ENCODE measurements around the gene UNC13B.

UNC13B gene

GRCh38 chr9:35190203-35190602, 28.4 kb downstream of the UNC13B start:
- H3K27ac ChIP-seq = no peak overlapping the region
- TF ChIP-seq CTCF (conservative IDR thresholded peaks at IDR 0.05) = no peak

GRCh38 chr9:35191105-35191504, 29.3 kb downstream of the UNC13B start:
- no peak overlapping the region for H3K27ac ChIP-seq
- TF ChIP-seq CTCF (conservative IDR thresholded peaks at IDR 0.05) = no peak

GRCh38 chr9:35193762-35194161, 32.0 kb downstream of the UNC13B start:
- no peak for TF ChIP-seq CTCF (conservative IDR thresholded peaks at IDR 0.05)
- H3K27ac ChIP-seq = no peak overlapping the region

GRCh38 chr9:35195683-35196082, 33.9 kb downstream of the UNC13B start:
- TF ChIP-seq CTCF (conservative IDR thresholded peaks at IDR 0.05) = no peak
- H3K27ac ChIP-seq = no peak overlapping the region

GRCh38 chr9:35198191-35198590, 36.4 kb downstream of the UNC13B start:
- H3K27ac ChIP-seq = no peak overlapping the region
- TF ChIP-seq CTCF (conservative IDR thresholded peaks at IDR 0.05) = no peak

- TF ChIP-seq CTCF (conservative IDR thresholded peaks at IDR 0.05) = no peak
- no peak overlapping the region for H3K27ac ChIP-seq
These were observed 41.7 kb downstream of the UNC13B start for GRCh38 chr9:35203528-35203927.

GRCh38 chr9:35205340-35205739, 43.5 kb downstream of the UNC13B start:
- no peak for TF ChIP-seq CTCF (conservative IDR thresholded peaks at IDR 0.05)
- H3K27ac ChIP-seq = no peak overlapping the region

- no peak for TF ChIP-seq CTCF (conservative IDR thresholded peaks at IDR 0.05)
- no peak overlapping the region for H3K27ac ChIP-seq
These were observed 50.0 kb downstream of the UNC13B start for GRCh38 chr9:35211854-35212253.
